HEK293 (cell line): Measurements from ENCODE around the gene LHFPL2.

Experiments used
- ATF2 ChIP-seq: fragments of 450-650 bp; formaldehyde crosslinking; IDR thresholded peaks from 2 replicates; pipeline ENCODE4 v1.5.1; 2016; ENCODE audit warnings: missing biosample characterization, missing genetic modification characterization, low read depth
- GLI2 ChIP-seq: fragments of 450-650 bp; formaldehyde crosslinking; IDR thresholded peaks from 2 replicates; pipeline ENCODE4; 2017; ENCODE audit warnings: missing biosample characterization, missing genetic modification characterization, low read depth, borderline replicate concordance
- MEIS1 ChIP-seq: sonication (generic); formaldehyde crosslinking; IDR thresholded peaks from 2 replicates; pipeline ENCODE4 v1.8.1; 2022; ENCODE audit warnings: missing genetic modification reagents, mild to moderate bottlenecking, borderline replicate concordance
- MYNN ChIP-seq: fragments of 450-650 bp; formaldehyde crosslinking; IDR thresholded peaks from 2 replicates; pipeline ENCODE4 v1.5.1; 2016; ENCODE audit warnings: missing biosample characterization, missing genetic modification characterization, borderline replicate concordance
- PBX3 ChIP-seq: sonication (generic); formaldehyde crosslinking; IDR thresholded peaks from 2 replicates; pipeline ENCODE4 v1.8.1; 2022; ENCODE audit warnings: mild to moderate bottlenecking, moderate library complexity, missing genetic modification reagents
- PRDM6 ChIP-seq: fragments of 450-650 bp; formaldehyde crosslinking; IDR thresholded peaks from 2 replicates; pipeline ENCODE4 v1.5.1; 2017; ENCODE audit warnings: missing biosample characterization, missing genetic modification characterization
- ZBTB11 ChIP-seq: fragments of 450-650 bp; formaldehyde crosslinking; conservative IDR thresholded peaks from 2 replicates; pipeline ENCODE4 v1.5.1; 2016; ENCODE audit warnings: low read depth, missing biosample characterization, missing genetic modification characterization
- ZNF112 ChIP-seq: fragments of 450-650 bp; formaldehyde crosslinking; IDR thresholded peaks from 2 replicates; pipeline ENCODE4 v1.5.0; 2017; ENCODE audit warnings: missing biosample characterization, missing genetic modification characterization
- ZNF121 ChIP-seq: fragments of 450-650 bp; formaldehyde crosslinking; IDR thresholded peaks from 2 replicates; pipeline ENCODE4 v1.5.1; 2016; ENCODE audit warnings: missing biosample characterization, missing genetic modification characterization
- ZNF138 ChIP-seq: fragments of 450-650 bp; formaldehyde crosslinking; IDR thresholded peaks from 2 replicates; pipeline ENCODE4 v1.5.1; 2016; ENCODE audit warnings: missing biosample characterization, missing genetic modification characterization, borderline replicate concordance
- ZNF148 ChIP-seq: fragments of 450-650 bp; formaldehyde crosslinking; IDR thresholded peaks from 2 replicates; pipeline ENCODE4 v1.5.0; 2017; ENCODE audit warnings: missing biosample characterization, missing genetic modification characterization, borderline replicate concordance
- ZNF223 ChIP-seq: fragments of 450-650 bp; formaldehyde crosslinking; IDR thresholded peaks from 2 replicates; pipeline ENCODE4 v1.5.1; 2016; ENCODE audit warnings: missing biosample characterization, missing genetic modification characterization
- ZNF26 ChIP-seq: fragments of 450-650 bp; formaldehyde crosslinking; IDR thresholded peaks from 2 replicates; pipeline ENCODE4 v1.5.1; 2016; ENCODE audit warnings: missing biosample characterization, missing genetic modification characterization
- ZNF280D ChIP-seq: fragments of 450-650 bp; formaldehyde crosslinking; IDR thresholded peaks from 2 replicates; pipeline ENCODE4 v1.5.1; 2016; ENCODE audit warnings: missing biosample characterization, missing genetic modification characterization
- ZNF501 ChIP-seq: fragments of 450-650 bp; formaldehyde crosslinking; IDR thresholded peaks from 2 replicates; pipeline ENCODE4 v1.5.1; 2016; ENCODE audit warnings: missing biosample characterization, missing genetic modification characterization
- ZNF548 ChIP-seq: fragments of 450-650 bp; formaldehyde crosslinking; IDR thresholded peaks from 2 replicates; pipeline ENCODE4 v1.5.1; 2016; ENCODE audit warnings: missing biosample characterization, missing genetic modification characterization
- ZNF626 ChIP-seq: fragments of 450-650 bp; sonication (Bioruptor Pico); formaldehyde crosslinking; IDR thresholded peaks from 2 replicates; pipeline ENCODE4 v1.5.1; 2018; ENCODE audit warnings: missing biosample characterization, missing genetic modification characterization, inconsistent platforms
- ZNF639 ChIP-seq: fragments of 450-650 bp; formaldehyde crosslinking; IDR thresholded peaks from 2 replicates; pipeline ENCODE4 v1.5.1; 2016; ENCODE audit warnings: missing biosample characterization, missing genetic modification characterization
- ZNF670 ChIP-seq: fragments of 450-650 bp; formaldehyde crosslinking; IDR thresholded peaks from 2 replicates; pipeline ENCODE4 v1.5.1; 2016; ENCODE audit warnings: missing biosample characterization, missing genetic modification characterization, low read depth
- ZNF707 ChIP-seq: fragments of 450-650 bp; formaldehyde crosslinking; IDR thresholded peaks from 2 replicates; pipeline ENCODE4 v1.5.1; 2016; ENCODE audit warnings: missing biosample characterization, missing genetic modification characterization
- ZNF747 ChIP-seq: fragments of 450-650 bp; formaldehyde crosslinking; IDR thresholded peaks from 2 replicates; pipeline ENCODE4 v1.5.1; 2016; ENCODE audit warnings: missing biosample characterization, missing genetic modification characterization
- ZNF791 ChIP-seq: fragments of 450-650 bp; formaldehyde crosslinking; IDR thresholded peaks from 2 replicates; pipeline ENCODE4 v1.5.1; 2016; ENCODE audit warnings: missing biosample characterization, missing genetic modification characterization
- ZNF792 ChIP-seq: fragments of 450-650 bp; formaldehyde crosslinking; IDR thresholded peaks from 2 replicates; pipeline ENCODE4 v1.5.1; 2016; ENCODE audit warnings: missing biosample characterization, missing genetic modification characterization

The LHFPL2 gene

GRCh38 chr5:78671609-78672008 is 23.0 kb upstream of the LHFPL2 start (continued):
- TF ChIP-seq ZNF148 (tag by site-specific recombination): no peak
- no peak for TF ChIP-seq ZBTB11 (tag by site-specific recombination)
- no peak for TF ChIP-seq ZNF792 (tag by site-specific recombination)
- TF ChIP-seq ZNF138 (tag by site-specific recombination): no peak
- no peak; the same call in 1 of the 2 replicates for TF ChIP-seq GLI2 (tag by site-specific recombination)
- TF ChIP-seq ZNF121 (tag by site-specific recombination): no peak
- TF ChIP-seq ZNF670 (tag by site-specific recombination): no peak
- no peak for TF ChIP-seq ZNF223 (tag by site-specific recombination)
- no peak for TF ChIP-seq MYNN (tag by site-specific recombination)
- TF ChIP-seq PRDM6 (tag by site-specific recombination): peak; percentile 96
- TF ChIP-seq ZNF707: no peak
- TF ChIP-seq ZNF26 (tag by site-specific recombination): no peak
- no peak for TF ChIP-seq ZNF626 (tag by site-specific recombination)
- no peak; the same call in 1 of the 2 replicates for TF ChIP-seq ZNF639
- 0 out of 2 replicates have a peak, but pooled peaks have one; percentile 54 for TF ChIP-seq ZNF501 (tag by site-specific recombination)
- TF ChIP-seq MEIS1: no peak
- TF ChIP-seq ZNF548 (tag by site-specific recombination): no peak
- TF ChIP-seq ZNF112 (tag by site-specific recombination): no peak
- no peak for TF ChIP-seq ZNF791 (tag by site-specific recombination)
- no peak for TF ChIP-seq ATF2 (tag by site-specific recombination)
- no peak for TF ChIP-seq ZNF280D (tag by site-specific recombination)
- TF ChIP-seq PBX3 (CRISPR knock-in tag): no peak
- no peak for TF ChIP-seq ZNF747
